Urinary bladder (tissue), 4 donors: ENCODE data around the gene TENT4B. TPM values are rescaled to one million over a fixed set of nuclear protein-coding genes. Genes with fewer than 3 reads are reported as not detected.
"Not testable (repeated sequence)": the region's sequence is repeated elsewhere in the genome, so short reads cannot be mapped to it uniquely, and the experiment has no call there.

Experiments used
- DNase-seq: peaks from one replicate; pipeline ENCODE4 v3.0.0-alpha.2; 2015; ENCODE audit errors: extremely low spot score
- H3K27ac ChIP-seq: one replicate; pipeline ENCODE4 v1.5.1; 2013; ENCODE audit warnings: low read depth, mild to moderate bottlenecking, moderate library complexity
- H3K36me3 ChIP-seq: one replicate; pipeline ENCODE4 v1.6.1; 2013; ENCODE audit warnings: mild to moderate bottlenecking, moderate library complexity; ENCODE audit not compliant: insufficient read depth
- H3K4me1 ChIP-seq: one replicate; pipeline ENCODE4 v1.6.1; 2013; ENCODE audit warnings: mild to moderate bottlenecking, moderate library complexity; ENCODE audit not compliant: insufficient read depth
- H3K4me3 ChIP-seq: one replicate; pipeline ENCODE4 v1.5.1; 2013; ENCODE audit warnings: low read depth, low read length
- WGBS: extraction: QIAGEN DNeasy Blood & Tissue Kit; methylation state at CpG from one replicate; pipeline ENCODE4 v1.1.7; 2013; 5-methylcytosine and 5-hydroxymethylcytosine counted together
- polyA plus RNA-seq: library from polyadenylated mRNA; stranded (reverse); fragments of 200-250 nt; gene quantifications from one replicate; pipeline ENCODE4 v1.2.3, GENCODE V29; 2013
- total RNA-seq: library from RNA; depleted of rRNA; stranded (reverse); fragments of >200 nt; gene quantifications from one replicate; pipeline ENCODE4 v1.2.3, GENCODE V29; 2014
- donor health status: healthy with polysubstance abuse.
- donor health status: healthy.

TENT4B gene
- 19.4 TPM for total RNA-seq
- polyA plus RNA-seq: 9.0 TPM

- Histone ChIP-seq H3K4me1 (peaks cover 5% of the 10 kb centered on the region), H3K36me3 (no peaks in the 10 kb centered on the region), H3K27ac (peak within 1 kb of the TSS; percentile 100), H3K4me3 (peak within 1 kb of the TSS; percentile 99)
- no peak for DNase-seq
- WGBS: under 1% methylated on average over 104 of the region's 114 CpGs
Measured at GRCh38 chr16:50152807-50153595, at the start of gene TENT4B. Gene TENT4B, plus strand, starts transcription at chr16:50153306. Its CDS starts 316 bp downstream, at chr16:50153622.

- Histone ChIP-seq H3K36me3 (no peaks in the 10 kb centered on the region), H3K4me1 (no peaks in the 10 kb centered on the region), H3K4me3 (no peak overlapping the region), H3K27ac (no peak overlapping the region)
- 83% methylated on average over 5 of the region's 5 CpGs for WGBS
- DNase-seq: no peak
Measured at GRCh38 chr16:50103764-50104163, 49.3 kb upstream of the TENT4B start.

- no peak for DNase-seq
- H3K36me3 ChIP-seq: no peaks in the 10 kb centered on the region
- no peak overlapping the region for H3K27ac ChIP-seq
- H3K4me3 ChIP-seq: no peak overlapping the region
- WGBS: 69% methylated on average over 8 of the region's 8 CpGs
- H3K4me1 ChIP-seq: no peaks in the 10 kb centered on the region
Measured at GRCh38 chr16:50114357-50115129, 38.6 kb upstream of the TENT4B start.

- H3K4me3 ChIP-seq: no peak overlapping the region
- no peak overlapping the region for H3K27ac ChIP-seq
- H3K36me3 ChIP-seq: no peaks in the 10 kb centered on the region
- H3K4me1 ChIP-seq: no peaks in the 10 kb centered on the region
- no peak for DNase-seq
Measured at GRCh38 chr16:50120711-50121110, 32.4 kb upstream of the TENT4B start.

- no peak overlapping the region for H3K27ac ChIP-seq
- no peak overlapping the region for H3K4me3 ChIP-seq
- WGBS: 72% methylated on average over 4 of the region's 4 CpGs
- DNase-seq: no peak
- no peaks in the 10 kb centered on the region for H3K4me1 ChIP-seq
- H3K36me3 ChIP-seq: no peaks in the 10 kb centered on the region
Measured at GRCh38 chr16:50121278-50121677, 31.8 kb upstream of the TENT4B start.

- Histone ChIP-seq H3K4me3 (no peak overlapping the region), H3K27ac (no peak overlapping the region), H3K4me1 (no peaks in the 10 kb centered on the region), H3K36me3 (no peaks in the 10 kb centered on the region)
- 70% methylated on average over 14 of the region's 14 CpGs for WGBS
- DNase-seq: no peak
Measured at GRCh38 chr16:50121721-50122445, 31.2 kb upstream of the TENT4B start.

GRCh38 chr16:50123417-50123816 lies 29.7 kb upstream of the TENT4B start:
- Histone ChIP-seq H3K4me3 (no peak overlapping the region), H3K4me1 (no peaks in the 10 kb centered on the region), H3K27ac (no peak overlapping the region), H3K36me3 (no peaks in the 10 kb centered on the region)
- DNase-seq: no peak
- 98% methylated on average over 1 of the region's 1 CpG for WGBS

- Histone ChIP-seq H3K36me3 (no peaks in the 10 kb centered on the region), H3K4me3 (no peak overlapping the region), H3K27ac (no peak overlapping the region), H3K4me1 (no peaks in the 10 kb centered on the region)
- DNase-seq: no peak
- 84% methylated on average over 2 of the region's 2 CpGs for WGBS
Measured at GRCh38 chr16:50124769-50125168, 28.3 kb upstream of the TENT4B start.

GRCh38 chr16:50126183-50126582 lies 26.9 kb upstream of the TENT4B start:
- Histone ChIP-seq H3K27ac (no peak overlapping the region), H3K4me1 (no peaks in the 10 kb centered on the region), H3K36me3 (no peaks in the 10 kb centered on the region), H3K4me3 (no peak overlapping the region)
- WGBS: 91% methylated on average over 4 of the region's 4 CpGs
- no peak for DNase-seq

GRCh38 chr16:50132571-50132970 lies 20.5 kb upstream of the TENT4B start:
- not testable (repeated sequence) for DNase-seq, H3K4me3 ChIP-seq, H3K4me1 ChIP-seq, H3K36me3 ChIP-seq, H3K27ac ChIP-seq
- WGBS: 86% methylated on average over 7 of the region's 7 CpGs

- DNase-seq: no peak
- Histone ChIP-seq H3K4me1 (no peaks in the 10 kb centered on the region), H3K4me3 (no peak overlapping the region), H3K36me3 (no peaks in the 10 kb centered on the region), H3K27ac (no peak overlapping the region)
- 72% methylated on average over 2 of the region's 2 CpGs for WGBS
Measured at GRCh38 chr16:50133214-50133613, 19.9 kb upstream of the TENT4B start.

- Histone ChIP-seq H3K27ac (no peak overlapping the region), H3K36me3 (no peaks in the 10 kb centered on the region), H3K4me3 (no peak overlapping the region), H3K4me1 (no peaks in the 10 kb centered on the region)
- no peak for DNase-seq
Measured at GRCh38 chr16:50136399-50136798, 16.7 kb upstream of the TENT4B start.

GRCh38 chr16:50137268-50137667 lies 15.8 kb upstream of the TENT4B start:
- H3K4me1 ChIP-seq: no peaks in the 10 kb centered on the region
- H3K27ac ChIP-seq: no peak overlapping the region
- no peak overlapping the region for H3K4me3 ChIP-seq
- DNase-seq: no peak
- H3K36me3 ChIP-seq: no peaks in the 10 kb centered on the region
- 97% methylated on average over 3 of the region's 3 CpGs for WGBS

- DNase-seq: no peak
- Histone ChIP-seq H3K4me3 (no peak overlapping the region), H3K27ac (no peak overlapping the region), H3K36me3 (no peaks in the 10 kb centered on the region), H3K4me1 (no peaks in the 10 kb centered on the region)
- 93% methylated on average over 1 of the region's 1 CpG for WGBS
Measured at GRCh38 chr16:50139580-50139979, 13.5 kb upstream of the TENT4B start.
